Fibroblast of lung (primary cell): ENCODE measurements around the gene DPP7. TPM values are rescaled to one million over a fixed set of nuclear protein-coding genes. Genes with fewer than 3 reads are reported as not detected.

Source experiments
- DNase-seq, 2 donors: peaks; one replicate each; pipeline versions ENCODE4 v3.0.0 to v3.0.0-alpha.2; 2010; ENCODE audit warnings: low read depth in 2 of 2
- H2AFZ ChIP-seq: 2 replicates; pipeline ENCODE4 v1.5.1; 2012; ENCODE audit warnings: low read length, control low read depth, inconsistent platforms
- H3K27ac ChIP-seq: 2 replicates; pipeline ENCODE4 v1.5.1; 2011; ENCODE audit warnings: low read length, control low read depth; ENCODE audit not compliant: insufficient read depth
- H3K27me3 ChIP-seq: 2 replicates; pipeline ENCODE4 v1.5.1; 2011; ENCODE audit warnings: mild to moderate bottlenecking, low read length; ENCODE audit not compliant: control insufficient read depth, insufficient read depth
- H3K36me3 ChIP-seq: 2 replicates; pipeline ENCODE4 v1.5.1; 2011; ENCODE audit warnings: low read length; ENCODE audit not compliant: control insufficient read depth, insufficient read depth
- H3K4me1 ChIP-seq: 2 replicates; pipeline ENCODE4 v1.5.1; 2011; ENCODE audit warnings: low read length; ENCODE audit not compliant: control insufficient read depth, insufficient read depth; ENCODE audit errors: extremely low read depth
- H3K4me2 ChIP-seq: 2 replicates; pipeline ENCODE4 v1.5.1; 2011; ENCODE audit warnings: low read length, control low read depth; ENCODE audit not compliant: insufficient read depth; ENCODE audit errors: extremely low read depth
- H3K4me3 ChIP-seq, 4 experiments: fragments of 200-600 bp in 1 of 4; sonication (generic) in 1 of 4; replicated peaks in 1 of 4; 2 replicates each; pipeline ENCODE4 v1.5.1; 2011 to 2016; ENCODE audit warnings: low read length in 4 of 4, low read depth in 3 of 4, mild to moderate bottlenecking in 3 of 4, control low read depth in 2 of 4, inconsistent platforms in 1 of 4, mixed read lengths in 1 of 4; ENCODE audit not compliant: insufficient read depth in 1 of 4; ENCODE audit errors: control extremely low read depth in 1 of 4
- H3K79me2 ChIP-seq: 2 replicates; pipeline ENCODE4 v1.5.1; 2012; ENCODE audit warnings: mild to moderate bottlenecking, low read length, inconsistent platforms; ENCODE audit not compliant: control insufficient read depth, insufficient read depth
- H3K9ac ChIP-seq: 2 replicates; pipeline ENCODE4 v1.5.1; 2011; ENCODE audit warnings: mild to moderate bottlenecking, low read length, control low read depth; ENCODE audit not compliant: insufficient read depth
- H3K9me3 ChIP-seq: 2 replicates; pipeline ENCODE4 v1.5.1; 2012; ENCODE audit warnings: low read depth, low read length; ENCODE audit not compliant: control insufficient read depth, insufficient read depth
- H4K20me1 ChIP-seq: 2 replicates; pipeline ENCODE4 v1.5.1; 2011; ENCODE audit warnings: low read length; ENCODE audit not compliant: control insufficient read depth, insufficient read depth; ENCODE audit errors: extremely low read depth
- EZH2 ChIP-seq: IDR thresholded peaks from 2 replicates; pipeline ENCODE4 v1.5.1; 2012; ENCODE audit warnings: low read length, control low read depth, mild to moderate bottlenecking; ENCODE audit errors: missing control alignments
- polyA plus RNA-seq, 2 donors: library from polyadenylated mRNA; depleted of rRNA in 1 of 2; stranded (reverse) in 1 of 2; unstranded in 1 of 2; fragments of >200 nt; gene quantifications; 2 replicates each; pipeline ENCODE4 v1.2.1, GENCODE V29; 2011 to 2012; ENCODE audit warnings: missing spikeins in 1 of 2
- total RNA-seq: library from RNA; depleted of rRNA; stranded (reverse); fragments of >200 nt; gene quantifications from 2 replicates; pipeline ENCODE4 v1.2.1, GENCODE V29; 2014
- TF ChIP-seq, protein P1 (sequence below), 2 donors: IDR thresholded peaks in 1 of 2; conservative IDR thresholded peaks in 1 of 2; 1 replicate in 1 of 2; 2 replicates in 1 of 2; pipeline ENCODE4 v1.5.1; 2011 to 2012; ENCODE audit warnings: low read length in 2 of 2, control low read depth in 1 of 2, inconsistent platforms in 1 of 2, low read depth in 1 of 2, mild to moderate bottlenecking in 1 of 2

The DPP7 gene
- total and polyA plus RNA-seq, 2 donors (not counting 1 experiment from before 2014, with no cell fraction given) = 28.6 to 126 TPM

DNA sequence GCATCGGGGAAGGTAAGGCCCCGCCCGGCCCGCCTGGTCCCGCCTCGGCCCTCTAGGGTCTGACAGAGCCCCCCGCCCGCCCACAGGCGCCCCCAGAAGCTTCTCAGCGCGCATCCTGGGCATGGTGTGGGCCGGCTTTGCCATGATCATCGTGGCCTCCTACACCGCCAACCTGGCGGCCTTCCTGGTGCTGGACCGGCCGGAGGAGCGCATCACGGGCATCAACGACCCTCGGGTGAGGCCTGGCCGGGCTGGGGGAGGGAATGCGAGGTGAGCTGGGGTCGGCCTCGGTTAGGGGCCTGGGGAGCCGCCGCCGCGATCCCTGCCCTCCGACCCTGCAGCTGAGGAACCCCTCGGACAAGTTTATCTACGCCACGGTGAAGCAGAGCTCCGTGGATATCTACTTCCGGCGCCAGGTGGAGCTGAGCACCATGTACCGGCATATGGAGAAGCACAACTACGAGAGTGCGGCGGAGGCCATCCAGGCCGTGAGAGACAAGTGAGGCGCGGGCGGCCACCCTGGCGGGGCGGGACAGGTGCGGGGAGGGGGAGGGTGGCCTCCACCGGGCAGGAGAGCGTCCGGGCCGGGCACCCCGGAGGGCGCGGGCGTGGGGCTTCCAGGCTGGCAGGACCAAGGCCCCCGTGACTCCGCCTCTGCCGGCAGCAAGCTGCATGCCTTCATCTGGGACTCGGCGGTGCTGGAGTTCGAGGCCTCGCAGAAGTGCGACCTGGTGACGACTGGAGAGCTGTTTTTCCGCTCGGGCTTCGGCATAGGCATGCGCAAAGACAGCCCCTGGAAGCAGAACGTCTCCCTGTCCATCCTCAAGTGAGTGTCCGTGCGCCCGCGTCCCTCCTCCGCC, 48.2 kb upstream of the DPP7 start:
- H4K20me1 ChIP-seq = no peaks in the 10 kb centered on the region
- no peaks in the 10 kb centered on the region for H3K36me3 ChIP-seq
- H3K4me3 ChIP-seq = peak overlapping the region in 2 of 4 experiments; percentile 7 to 17
- no peaks in the 10 kb centered on the region for H3K4me1 ChIP-seq
- H2AFZ ChIP-seq = peak overlapping the region; percentile 30
- no peak overlapping the region for H3K9ac ChIP-seq
- H3K79me2 ChIP-seq = no peaks in the 10 kb centered on the region
- H3K4me2 ChIP-seq = peak overlapping the region; percentile 59
- no peak for DNase-seq
- H3K27ac ChIP-seq = no peak overlapping the region
- peak; percentile 89 for TF ChIP-seq EZH2
- TF ChIP-seq, protein P1, sequence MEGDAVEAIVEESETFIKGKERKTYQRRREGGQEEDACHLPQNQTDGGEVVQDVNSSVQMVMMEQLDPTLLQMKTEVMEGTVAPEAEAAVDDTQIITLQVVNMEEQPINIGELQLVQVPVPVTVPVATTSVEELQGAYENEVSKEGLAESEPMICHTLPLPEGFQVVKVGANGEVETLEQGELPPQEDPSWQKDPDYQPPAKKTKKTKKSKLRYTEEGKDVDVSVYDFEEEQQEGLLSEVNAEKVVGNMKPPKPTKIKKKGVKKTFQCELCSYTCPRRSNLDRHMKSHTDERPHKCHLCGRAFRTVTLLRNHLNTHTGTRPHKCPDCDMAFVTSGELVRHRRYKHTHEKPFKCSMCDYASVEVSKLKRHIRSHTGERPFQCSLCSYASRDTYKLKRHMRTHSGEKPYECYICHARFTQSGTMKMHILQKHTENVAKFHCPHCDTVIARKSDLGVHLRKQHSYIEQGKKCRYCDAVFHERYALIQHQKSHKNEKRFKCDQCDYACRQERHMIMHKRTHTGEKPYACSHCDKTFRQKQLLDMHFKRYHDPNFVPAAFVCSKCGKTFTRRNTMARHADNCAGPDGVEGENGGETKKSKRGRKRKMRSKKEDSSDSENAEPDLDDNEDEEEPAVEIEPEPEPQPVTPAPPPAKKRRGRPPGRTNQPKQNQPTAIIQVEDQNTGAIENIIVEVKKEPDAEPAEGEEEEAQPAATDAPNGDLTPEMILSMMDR (conservative IDR thresholded peaks at IDR 0.05 in 1 of 2, IDR thresholded peaks at IDR 0.05 in 1 of 2; ENCODE audit: low read depth in 1 of 2, low read length in 2 of 2) = no peak
- no peaks in the 10 kb centered on the region for H3K9me3 ChIP-seq
- peaks cover 44% of the 10 kb centered on the region for H3K27me3 ChIP-seq

DNA sequence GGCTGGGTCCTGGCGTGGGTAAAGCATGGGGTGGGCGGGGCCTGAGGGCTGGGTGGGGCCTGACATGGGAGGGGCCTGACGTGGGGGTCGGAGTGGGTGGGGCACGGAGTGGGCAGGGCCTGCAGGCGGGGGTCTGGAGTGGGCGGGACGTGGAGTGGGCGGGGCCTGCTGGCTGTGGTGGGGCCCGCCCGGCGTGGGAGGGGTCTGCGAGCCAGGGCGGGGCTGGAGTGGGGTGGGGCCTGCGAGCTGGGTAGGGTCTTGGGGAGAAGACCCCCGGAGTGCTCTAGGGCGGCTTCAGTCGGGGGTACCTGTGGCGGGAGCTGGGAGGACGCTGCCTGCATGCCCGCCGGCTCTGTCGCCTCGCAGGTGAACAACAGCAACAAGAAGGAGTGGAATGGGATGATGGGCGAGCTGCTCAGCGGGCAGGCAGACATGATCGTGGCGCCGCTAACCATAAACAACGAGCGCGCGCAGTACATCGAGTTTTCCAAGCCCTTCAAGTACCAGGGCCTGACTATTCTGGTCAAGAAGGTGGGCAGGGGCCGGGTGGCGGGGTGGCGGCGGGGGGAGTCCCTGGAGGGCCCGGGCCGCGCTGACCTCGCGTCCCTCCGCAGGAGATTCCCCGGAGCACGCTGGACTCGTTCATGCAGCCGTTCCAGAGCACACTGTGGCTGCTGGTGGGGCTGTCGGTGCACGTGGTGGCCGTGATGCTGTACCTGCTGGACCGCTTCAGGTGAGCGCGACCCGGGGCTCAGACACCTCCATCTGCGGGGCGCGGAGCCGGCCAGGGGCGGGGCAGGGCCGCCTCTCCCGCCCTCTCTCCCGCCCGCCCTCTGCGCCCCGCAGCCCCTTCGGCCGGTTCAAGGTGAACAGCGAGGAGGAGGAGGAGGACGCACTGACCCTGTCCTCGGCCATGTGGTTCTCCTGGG, 47.3 kb upstream of the DPP7 start:
- H3K36me3 ChIP-seq = no peaks in the 10 kb centered on the region
- H3K9me3 ChIP-seq = no peaks in the 10 kb centered on the region
- H3K4me2 ChIP-seq = no peak overlapping the region
- H3K4me1 ChIP-seq = no peaks in the 10 kb centered on the region
- no peak overlapping the region for H3K9ac ChIP-seq
- peaks cover 42% of the 10 kb centered on the region for H3K27me3 ChIP-seq
- no peaks in the 10 kb centered on the region for H4K20me1 ChIP-seq
- H3K27ac ChIP-seq = no peak overlapping the region
- H2AFZ ChIP-seq = no peak overlapping the region
- TF ChIP-seq, protein P1 (conservative IDR thresholded peaks at IDR 0.05 in 1 of 2, IDR thresholded peaks at IDR 0.05 in 1 of 2; ENCODE audit: low read depth in 1 of 2, low read length in 2 of 2) = no peak
- peak; percentile 61 for TF ChIP-seq EZH2
- no peak for DNase-seq
- H3K79me2 ChIP-seq = no peaks in the 10 kb centered on the region
- H3K4me3 ChIP-seq = no peak overlapping the region
